PFSK-1 (cell line): ENCODE measurements around the gene IVD.

Experiments
- FOXP2 ChIP-seq: optimal IDR thresholded peaks from 2 replicates; pipeline ENCODE3; 2011; ENCODE audit warnings: borderline replicate concordance, control low read depth, inconsistent platforms; ENCODE audit not compliant: insufficient read depth; ENCODE audit errors: extremely low read length, extremely low read depth
- POLR2AphosphoS5 ChIP-seq: IDR thresholded peaks from 2 replicates; pipeline ENCODE4 v1.6.1; 2012; ENCODE audit warnings: low read depth, mild to moderate bottlenecking, control low read depth, low read length, moderate library complexity
- SIN3A ChIP-seq: IDR thresholded peaks from 2 replicates; pipeline ENCODE4 v1.6.1; 2012; ENCODE audit warnings: mild to moderate bottlenecking, low read length, moderate library complexity, borderline replicate concordance; ENCODE audit not compliant: insufficient read depth
- TAF1 ChIP-seq: IDR thresholded peaks from 2 replicates; pipeline ENCODE4 v1.6.1; 2012; ENCODE audit warnings: low read length, control low read depth, borderline replicate concordance; ENCODE audit not compliant: insufficient read depth
- TF ChIP-seq, protein P1 (sequence below), 2 experiments: IDR thresholded peaks; 2 replicates each; pipeline versions ENCODE4 v1.6.1 to v1.8.0; 2011 to 2012; ENCODE audit warnings: low read depth in 2 of 2, low read length in 2 of 2, control low read depth in 1 of 2, inconsistent platforms in 1 of 2, mild to moderate bottlenecking in 1 of 2, moderate library complexity in 1 of 2; ENCODE audit not compliant: insufficient read depth in 1 of 2

Gene IVD

DNA sequence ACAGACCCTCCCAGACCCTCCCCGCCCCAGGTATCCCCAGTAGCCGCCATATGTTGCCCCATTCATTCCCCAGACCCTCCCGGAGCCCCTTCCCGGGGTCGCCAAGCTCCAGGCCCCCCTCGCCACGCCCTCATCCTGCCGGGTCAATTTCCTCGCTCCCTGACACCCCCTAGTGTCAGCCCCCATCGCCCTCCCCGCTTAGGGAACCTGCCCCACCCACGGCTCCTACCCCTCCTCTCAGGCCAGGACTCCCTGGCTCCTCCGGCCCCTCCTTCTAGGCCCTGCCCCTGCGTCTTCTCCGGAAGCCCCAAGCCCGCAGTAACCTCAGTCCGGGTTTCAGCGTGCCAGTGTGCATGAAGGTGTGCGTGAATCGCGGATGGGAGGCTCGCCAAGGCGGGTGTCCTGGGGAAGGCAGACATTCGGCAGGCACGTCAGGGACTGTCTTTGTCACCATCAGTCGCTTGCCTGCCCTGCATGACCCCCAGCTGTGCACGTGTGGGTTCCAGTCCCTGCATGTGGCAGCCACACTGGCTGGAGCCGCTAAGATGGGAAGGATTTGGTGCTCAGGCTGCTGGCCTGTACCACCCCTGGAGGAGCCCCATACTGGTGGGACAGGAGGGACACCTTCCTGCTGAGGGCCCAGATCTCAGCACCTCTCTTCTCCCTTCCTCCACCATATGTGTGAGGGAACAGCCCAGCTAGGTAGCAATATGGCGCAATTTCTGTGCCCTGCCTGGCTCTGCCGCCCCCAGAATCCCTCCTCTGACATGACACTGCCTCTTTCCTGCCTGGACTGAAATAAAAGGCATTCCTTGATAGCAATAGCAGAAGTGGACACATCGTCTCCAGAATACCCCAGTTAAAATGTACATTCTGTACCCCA is 46.9 kb upstream of the IVD start:
- TF ChIP-seq SIN3A: peak; percentile 6; the same call in 1 of the 2 replicates
- TF ChIP-seq, protein P1, sequence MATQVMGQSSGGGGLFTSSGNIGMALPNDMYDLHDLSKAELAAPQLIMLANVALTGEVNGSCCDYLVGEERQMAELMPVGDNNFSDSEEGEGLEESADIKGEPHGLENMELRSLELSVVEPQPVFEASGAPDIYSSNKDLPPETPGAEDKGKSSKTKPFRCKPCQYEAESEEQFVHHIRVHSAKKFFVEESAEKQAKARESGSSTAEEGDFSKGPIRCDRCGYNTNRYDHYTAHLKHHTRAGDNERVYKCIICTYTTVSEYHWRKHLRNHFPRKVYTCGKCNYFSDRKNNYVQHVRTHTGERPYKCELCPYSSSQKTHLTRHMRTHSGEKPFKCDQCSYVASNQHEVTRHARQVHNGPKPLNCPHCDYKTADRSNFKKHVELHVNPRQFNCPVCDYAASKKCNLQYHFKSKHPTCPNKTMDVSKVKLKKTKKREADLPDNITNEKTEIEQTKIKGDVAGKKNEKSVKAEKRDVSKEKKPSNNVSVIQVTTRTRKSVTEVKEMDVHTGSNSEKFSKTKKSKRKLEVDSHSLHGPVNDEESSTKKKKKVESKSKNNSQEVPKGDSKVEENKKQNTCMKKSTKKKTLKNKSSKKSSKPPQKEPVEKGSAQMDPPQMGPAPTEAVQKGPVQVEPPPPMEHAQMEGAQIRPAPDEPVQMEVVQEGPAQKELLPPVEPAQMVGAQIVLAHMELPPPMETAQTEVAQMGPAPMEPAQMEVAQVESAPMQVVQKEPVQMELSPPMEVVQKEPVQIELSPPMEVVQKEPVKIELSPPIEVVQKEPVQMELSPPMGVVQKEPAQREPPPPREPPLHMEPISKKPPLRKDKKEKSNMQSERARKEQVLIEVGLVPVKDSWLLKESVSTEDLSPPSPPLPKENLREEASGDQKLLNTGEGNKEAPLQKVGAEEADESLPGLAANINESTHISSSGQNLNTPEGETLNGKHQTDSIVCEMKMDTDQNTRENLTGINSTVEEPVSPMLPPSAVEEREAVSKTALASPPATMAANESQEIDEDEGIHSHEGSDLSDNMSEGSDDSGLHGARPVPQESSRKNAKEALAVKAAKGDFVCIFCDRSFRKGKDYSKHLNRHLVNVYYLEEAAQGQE (IDR thresholded peaks at IDR 0.05; ENCODE audit: insufficient read depth in 1 of 2, low read depth in 2 of 2, low read length in 2 of 2): no peak

DNA sequence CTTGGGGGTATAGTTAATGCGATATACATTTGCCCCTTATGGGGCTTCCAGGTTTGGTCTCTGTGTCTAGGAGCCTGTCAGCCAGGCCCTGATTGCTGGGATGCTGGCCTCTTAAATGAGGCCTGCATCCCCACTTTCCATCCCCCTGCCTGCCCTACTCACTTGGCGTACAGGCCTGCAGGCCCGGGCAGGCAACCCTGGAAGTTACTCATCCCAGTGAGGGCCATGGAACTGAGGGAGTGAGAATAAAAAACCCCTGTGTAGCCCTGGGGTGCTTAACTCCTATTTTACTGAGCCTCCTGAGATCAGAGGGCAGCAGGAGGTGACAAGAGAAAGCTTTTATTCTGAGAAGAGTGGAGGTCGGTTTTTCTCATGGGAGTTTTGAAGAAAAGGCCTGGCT is 45.6 kb upstream of the IVD start:
- TF ChIP-seq FOXP2: no peak

GRCh38 chr15:40361640-40362039 is 44.0 kb upstream of the IVD start:
- no peak for TF ChIP-seq TAF1
- no peak for TF ChIP-seq SIN3A
- TF ChIP-seq FOXP2: no peak
- TF ChIP-seq, protein P1 (IDR thresholded peaks at IDR 0.05; ENCODE audit: insufficient read depth in 1 of 2, low read depth in 2 of 2, low read length in 2 of 2): no peak
- TF ChIP-seq POLR2AphosphoS5: no peak

GRCh38 chr15:40363611-40364010 is 42.0 kb upstream of the IVD start:
- no peak for TF ChIP-seq TAF1
- no peak for TF ChIP-seq POLR2AphosphoS5
- TF ChIP-seq SIN3A: no peak
- TF ChIP-seq, protein P1 (IDR thresholded peaks at IDR 0.05; ENCODE audit: insufficient read depth in 1 of 2, low read depth in 2 of 2, low read length in 2 of 2): no peak
- TF ChIP-seq FOXP2: no peak

DNA sequence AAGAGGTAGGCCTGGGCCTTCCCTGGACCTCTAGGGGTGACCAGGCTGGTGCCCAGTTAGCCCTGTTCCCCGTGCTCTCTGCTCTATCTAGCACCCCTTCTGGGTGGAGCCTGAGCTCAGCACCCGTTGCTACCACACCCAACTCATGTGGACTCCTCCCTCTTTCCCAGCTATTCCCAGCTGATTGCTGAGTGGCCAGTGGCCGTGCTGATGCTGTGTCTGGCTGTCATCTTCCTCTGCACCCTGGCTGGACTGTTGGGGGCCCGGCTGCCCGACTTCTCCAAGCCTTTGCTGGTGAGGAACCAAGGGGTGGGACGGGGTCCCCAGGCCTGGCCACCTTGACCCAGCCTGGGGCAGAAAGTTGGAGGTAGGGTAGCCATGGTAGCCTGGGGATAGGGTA is 41.3 kb upstream of the IVD start:
- TF ChIP-seq TAF1: no peak
- no peak for TF ChIP-seq FOXP2
- TF ChIP-seq, protein P1 (IDR thresholded peaks at IDR 0.05; ENCODE audit: insufficient read depth in 1 of 2, low read depth in 2 of 2, low read length in 2 of 2): no peak
- no peak for TF ChIP-seq SIN3A
- TF ChIP-seq POLR2AphosphoS5: no peak
